ENCODE data around the gene CTBP1.
A peak's percentile ranks its signal among the peaks of the same experiment; 100 is the strongest.
"Not testable (repeated sequence)": the region's sequence is repeated elsewhere in the genome, so short reads cannot be mapped to it uniquely, and the experiment has no call there.

Gene CTBP1

DNA sequence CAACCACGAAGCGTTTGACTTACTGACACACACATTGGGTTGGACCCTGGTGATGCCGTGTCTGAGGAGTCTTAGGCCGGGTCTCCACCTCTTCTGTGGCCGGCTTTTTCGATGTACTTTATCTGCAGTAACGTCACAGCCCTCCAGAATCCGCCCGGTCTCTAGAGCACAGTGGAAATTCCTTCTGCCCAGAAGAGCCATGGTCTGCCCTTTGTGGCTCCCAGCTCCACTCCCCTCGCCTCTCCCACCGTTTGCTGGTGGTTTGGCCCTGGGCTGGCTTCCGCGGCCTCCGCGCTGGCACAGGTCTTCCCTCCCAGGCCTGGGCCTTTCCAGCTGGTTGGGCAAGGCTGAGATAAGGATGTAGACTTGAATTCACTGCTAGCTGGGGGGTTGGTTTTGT is 45.1 kb upstream of the CTBP1 start:
- Histone ChIP-seq H3K18ac (ENCODE audit: low read length) (no peak overlapping the region), H3K79me1 (ENCODE audit: low read length) (peaks cover 12% of the 10 kb centered on the region), H2BK120ac (ENCODE audit: insufficient read depth, low read length, poor library complexity) (no peak overlapping the region), H3K4me2 (ENCODE audit: low read length) (no peak overlapping the region), H3K4me3 (ENCODE audit: low read depth, low read length) (no peak overlapping the region), H4K91ac (ENCODE audit: low read depth, low read length) (no peak overlapping the region), H3K36me3 (ENCODE audit: control insufficient read depth in 1 of 2, insufficient read depth in 2 of 2, low read length in 2 of 2) (peaks cover 25 to 39% of the 10 kb centered on the region in 2 experiments), H3K4me1 (ENCODE audit: control insufficient read depth in 1 of 2, insufficient read depth in 2 of 2, low read length in 2 of 2) (peaks cover 11% of the 10 kb centered on the region in 2 experiments), H2BK5ac (ENCODE audit: low read depth, low read length, poor library complexity) (no peak overlapping the region), H3K9me3 (ENCODE audit: insufficient read depth, low read depth, low read length) (peaks cover 2% of the 10 kb centered on the region), H3K4ac (ENCODE audit: low read depth, low read length) (peak overlapping the region; percentile 93), H3K27ac (ENCODE audit: low read depth, low read length) (no peak overlapping the region), H3K79me2 (ENCODE audit: control insufficient read depth, insufficient read depth, low read length, poor library complexity) (peaks cover 58% of the 10 kb centered on the region), H4K12ac (ENCODE audit: low read depth, low read length) (no peak overlapping the region), H3K14ac (ENCODE audit: low read length) (no peak overlapping the region), H3K27me3 (ENCODE audit: insufficient read depth, low read length) (no peaks in the 10 kb centered on the region), H4K8ac (ENCODE audit: low read depth, low read length) (no peak overlapping the region), H2BK12ac (ENCODE audit: low read length) (no peak overlapping the region), H2AK5ac (ENCODE audit: low read length) (no peak overlapping the region), H3K9ac (ENCODE audit: low read length) (no peak overlapping the region), H2AFZ (ENCODE audit: insufficient read depth, low read length, poor library complexity) (no peak overlapping the region), H3K23ac (ENCODE audit: low read length) (no peak overlapping the region)
- no peak for DNase-seq
- WGBS (ENCODE audit: extremely low coverage, insufficient coverage, insufficient read length): no CpG with 5 or more reads among the region's 15 CpGs

GRCh38 chr4:1293531-1293941 is 44.6 kb upstream of the CTBP1 start:
- H3K4ac ChIP-seq (ENCODE audit: low read depth, low read length): peak overlapping the region; percentile 93
- no peak overlapping the region for H3K18ac ChIP-seq (ENCODE audit: low read length)
- peaks cover 2% of the 10 kb centered on the region for H3K9me3 ChIP-seq (ENCODE audit: insufficient read depth, low read depth, low read length)
- H2BK5ac ChIP-seq (ENCODE audit: low read depth, low read length, poor library complexity): no peak overlapping the region
- no peak overlapping the region for H2BK12ac ChIP-seq (ENCODE audit: low read length)
- no peak overlapping the region for H3K4me2 ChIP-seq (ENCODE audit: low read length)
- no peak overlapping the region for H4K91ac ChIP-seq (ENCODE audit: low read depth, low read length)
- no peak overlapping the region for H3K4me3 ChIP-seq (ENCODE audit: low read depth, low read length)
- WGBS (ENCODE audit: extremely low coverage, insufficient coverage, insufficient read length): no CpG with 5 or more reads among the region's 4 CpGs
- no peak overlapping the region for H3K9ac ChIP-seq (ENCODE audit: low read length)
- H4K12ac ChIP-seq (ENCODE audit: low read depth, low read length): no peak overlapping the region
- no peak overlapping the region for H4K8ac ChIP-seq (ENCODE audit: low read depth, low read length)
- no peak overlapping the region for H2BK120ac ChIP-seq (ENCODE audit: insufficient read depth, low read length, poor library complexity)
- H3K27me3 ChIP-seq (ENCODE audit: insufficient read depth, low read length): no peaks in the 10 kb centered on the region
- no peak overlapping the region for H3K23ac ChIP-seq (ENCODE audit: low read length)
- H2AFZ ChIP-seq (ENCODE audit: insufficient read depth, low read length, poor library complexity): no peak overlapping the region
- H3K36me3 ChIP-seq (ENCODE audit: control insufficient read depth in 1 of 2, insufficient read depth in 2 of 2, low read length in 2 of 2): peaks cover 22 to 36% of the 10 kb centered on the region in 2 experiments
- H2AK5ac ChIP-seq (ENCODE audit: low read length): no peak overlapping the region
- H3K27ac ChIP-seq (ENCODE audit: low read depth, low read length): no peak overlapping the region
- peaks cover 12% of the 10 kb centered on the region for H3K79me1 ChIP-seq (ENCODE audit: low read length)
- H3K79me2 ChIP-seq (ENCODE audit: control insufficient read depth, insufficient read depth, low read length, poor library complexity): peaks cover 56% of the 10 kb centered on the region
- peaks cover 11 to 12% of the 10 kb centered on the region in 2 experiments for H3K4me1 ChIP-seq (ENCODE audit: control insufficient read depth in 1 of 2, insufficient read depth in 2 of 2, low read length in 2 of 2)
- H3K14ac ChIP-seq (ENCODE audit: low read length): no peak overlapping the region
- no peak for DNase-seq

DNA sequence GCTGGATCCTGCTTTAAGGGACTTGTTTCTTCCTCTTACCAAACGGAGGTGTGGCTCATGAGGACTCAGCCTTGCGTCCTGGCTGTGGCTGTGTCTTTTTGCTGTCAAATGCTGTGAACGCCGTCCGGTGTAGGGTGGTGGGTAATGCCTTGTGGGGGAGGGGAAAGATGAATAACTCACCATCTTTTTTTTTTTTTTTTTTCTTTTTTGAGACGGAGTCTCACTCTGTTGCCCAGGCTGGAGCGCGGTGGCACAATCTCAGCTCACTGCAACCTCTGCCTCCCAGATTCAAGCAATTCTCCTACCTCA is 43.7 kb upstream of the CTBP1 start:
- not testable (repeated sequence) for H3K27ac ChIP-seq (ENCODE audit: low read depth, low read length); H4K91ac ChIP-seq (ENCODE audit: low read depth, low read length); H4K8ac ChIP-seq (ENCODE audit: low read depth, low read length); H4K12ac ChIP-seq (ENCODE audit: low read depth, low read length); H3K27me3 ChIP-seq (ENCODE audit: insufficient read depth, low read length); H2BK120ac ChIP-seq (ENCODE audit: insufficient read depth, low read length, poor library complexity); H2BK12ac ChIP-seq (ENCODE audit: low read length); H3K23ac ChIP-seq (ENCODE audit: low read length); H2AK5ac ChIP-seq (ENCODE audit: low read length); H3K18ac ChIP-seq (ENCODE audit: low read length); H3K9me3 ChIP-seq (ENCODE audit: insufficient read depth, low read depth, low read length); H2BK5ac ChIP-seq (ENCODE audit: low read depth, low read length, poor library complexity); H3K9ac ChIP-seq (ENCODE audit: low read length); H3K14ac ChIP-seq (ENCODE audit: low read length); H2AFZ ChIP-seq (ENCODE audit: insufficient read depth, low read length, poor library complexity); H3K4me2 ChIP-seq (ENCODE audit: low read length)
- H3K4ac ChIP-seq (ENCODE audit: low read depth, low read length): peak overlapping the region; percentile 99
- peaks cover 12% of the 10 kb centered on the region for H3K79me1 ChIP-seq (ENCODE audit: low read length)
- no CpG with 5 or more reads among the region's 8 CpGs for WGBS (ENCODE audit: extremely low coverage, insufficient coverage, insufficient read length)
- DNase-seq: peak in 1 of 2 donors; percentile 18
- peaks cover 11 to 12% of the 10 kb centered on the region in 2 experiments for H3K4me1 ChIP-seq (ENCODE audit: control insufficient read depth in 1 of 2, insufficient read depth in 2 of 2, low read length in 2 of 2)
- peaks cover 14 to 28% of the 10 kb centered on the region in 2 experiments for H3K36me3 ChIP-seq (ENCODE audit: control insufficient read depth in 1 of 2, insufficient read depth in 2 of 2, low read length in 2 of 2)
- H3K4me3 ChIP-seq (ENCODE audit: low read depth, low read length): peak overlapping the region; percentile 6
- peaks cover 51% of the 10 kb centered on the region for H3K79me2 ChIP-seq (ENCODE audit: control insufficient read depth, insufficient read depth, low read length, poor library complexity)

- H3K36me3 ChIP-seq (ENCODE audit: control insufficient read depth in 1 of 2, insufficient read depth in 2 of 2, low read length in 2 of 2): peaks cover 9 to 22% of the 10 kb centered on the region in 2 experiments
- no peak overlapping the region for H2BK5ac ChIP-seq (ENCODE audit: low read depth, low read length, poor library complexity)
- H3K79me2 ChIP-seq (ENCODE audit: control insufficient read depth, insufficient read depth, low read length, poor library complexity): peaks cover 50% of the 10 kb centered on the region
- no peak overlapping the region for H2BK12ac ChIP-seq (ENCODE audit: low read length)
- peak overlapping the region; percentile 6 for H3K4me3 ChIP-seq (ENCODE audit: low read depth, low read length)
- no peak overlapping the region for H4K12ac ChIP-seq (ENCODE audit: low read depth, low read length)
- H2BK120ac ChIP-seq (ENCODE audit: insufficient read depth, low read length, poor library complexity): no peak overlapping the region
- H3K27ac ChIP-seq (ENCODE audit: low read depth, low read length): no peak overlapping the region
- no peak overlapping the region for H3K9ac ChIP-seq (ENCODE audit: low read length)
- H3K4me2 ChIP-seq (ENCODE audit: low read length): no peak overlapping the region
- peaks cover 12% of the 10 kb centered on the region for H3K79me1 ChIP-seq (ENCODE audit: low read length)
- WGBS (ENCODE audit: extremely low coverage, insufficient coverage, insufficient read length): no CpG with 5 or more reads among the region's 11 CpGs
- H3K14ac ChIP-seq (ENCODE audit: low read length): no peak overlapping the region
- H2AK5ac ChIP-seq (ENCODE audit: low read length): no peak overlapping the region
- no peak for DNase-seq
- H3K23ac ChIP-seq (ENCODE audit: low read length): no peak overlapping the region
- no peak overlapping the region for H2AFZ ChIP-seq (ENCODE audit: insufficient read depth, low read length, poor library complexity)
- H3K27me3 ChIP-seq (ENCODE audit: insufficient read depth, low read length): no peaks in the 10 kb centered on the region
- H3K9me3 ChIP-seq (ENCODE audit: insufficient read depth, low read depth, low read length): no peaks in the 10 kb centered on the region
- H3K4ac ChIP-seq (ENCODE audit: low read depth, low read length): peak overlapping the region; percentile 99
- peaks cover 11 to 12% of the 10 kb centered on the region in 2 experiments for H3K4me1 ChIP-seq (ENCODE audit: control insufficient read depth in 1 of 2, insufficient read depth in 2 of 2, low read length in 2 of 2)
- no peak overlapping the region for H4K8ac ChIP-seq (ENCODE audit: low read depth, low read length)
- no peak overlapping the region for H3K18ac ChIP-seq (ENCODE audit: low read length)
- no peak overlapping the region for H4K91ac ChIP-seq (ENCODE audit: low read depth, low read length)
These were observed 43.2 kb upstream of the CTBP1 start for GRCh38 chr4:1291996-1292702.

Measured in trophoblast cell (in vitro differentiated cells and primary cell).